K562 (cell line): ENCODE data around the gene TGFB2. TPM values are rescaled to one million over a fixed set of nuclear protein-coding genes. Genes with fewer than 3 reads are reported as not detected.

Source experiments
- C11orf30 ChIP-seq: fragments of 450-650 bp; IDR thresholded peaks from 2 replicates; pipeline ENCODE4 v1.6.1; 2016; ENCODE audit warnings: low read depth, mild to moderate bottlenecking
- CBX3 ChIP-seq, 2 experiments: IDR thresholded peaks; 1 replicate in 1 of 2; 2 replicates in 1 of 2; pipeline ENCODE4 v1.6.1; 2012; ENCODE audit warnings: inconsistent platforms in 2 of 2, low read length in 2 of 2, borderline replicate concordance in 1 of 2, control low read depth in 1 of 2
- JUN ChIP-seq, 2 experiments: sonication (generic) in 1 of 2; formaldehyde crosslinking in 1 of 2; IDR thresholded peaks; 2 replicates each; pipeline versions ENCODE4 v1.6.1 to v1.8.0; 2012 to 2022; ENCODE audit warnings: borderline replicate concordance in 2 of 2, mild to moderate bottlenecking in 2 of 2, improper control_type of control experiment in 1 of 2, low read depth in 1 of 2, low read length in 1 of 2, missing genetic modification reagents in 1 of 2
- MCM2 ChIP-seq: fragments of 450-650 bp; IDR thresholded peaks from 2 replicates; pipeline ENCODE4 v1.6.1; 2017; ENCODE audit warnings: low read depth, mild to moderate bottlenecking
- NFIX ChIP-seq: fragments of 250-450 bp; sonication (Bioruptor Pico); IDR thresholded peaks from 2 replicates; pipeline ENCODE4 v1.4.0; 2020; ENCODE audit warnings: low read depth, mild to moderate bottlenecking, moderate library complexity
- NR1H2 ChIP-seq: sonication (generic); formaldehyde crosslinking; IDR thresholded peaks from 2 replicates; pipeline ENCODE4 v1.4.0; 2020; ENCODE audit warnings: mild to moderate bottlenecking, missing genetic modification reagents
- POLR3G ChIP-seq: IDR thresholded peaks from 2 replicates; pipeline ENCODE4 v1.6.1; 2011; ENCODE audit not compliant: insufficient read length, insufficient replicate concordance; ENCODE audit errors: extremely low read depth
- RBM14 ChIP-seq: fragments of 200-400 bp; formaldehyde crosslinking; IDR thresholded peaks from 2 replicates; pipeline ENCODE4 v1.6.1; 2018; ENCODE audit warnings: low read depth, mild to moderate bottlenecking, low read length, moderate library complexity, borderline replicate concordance; ENCODE audit not compliant: insufficient read depth
- SMARCC2 ChIP-seq: fragments of 450-650 bp; IDR thresholded peaks from 2 replicates; pipeline ENCODE4 v1.6.1; 2017; ENCODE audit warnings: antibody characterized with exemption, moderate library complexity, mild to moderate bottlenecking, low read depth
- SNRNP70 ChIP-seq: fragments of 200-400 bp; formaldehyde crosslinking; optimal IDR thresholded peaks from 2 replicates; pipeline ENCODE3; 2017; ENCODE audit warnings: low read depth, low read length
- TCFL5 ChIP-seq: fragments of 250-450 bp; sonication (Bioruptor Pico); conservative IDR thresholded peaks from 2 replicates; pipeline ENCODE4 v1.6.1; 2021; ENCODE audit warnings: mild to moderate bottlenecking, moderate library complexity, matching md5 sums
- YY1 ChIP-seq, 3 experiments: IDR thresholded peaks; 2 replicates each; pipeline ENCODE4 v1.6.1; 2011; ENCODE audit warnings: low read length in 2 of 3, mild to moderate bottlenecking in 2 of 3, moderate library complexity in 2 of 3, borderline replicate concordance in 1 of 3, control low read depth in 1 of 3, low read depth in 1 of 3; ENCODE audit not compliant: insufficient read depth in 3 of 3, insufficient replicate concordance in 2 of 3, control insufficient read depth in 1 of 3, insufficient read length in 1 of 3; ENCODE audit errors: extremely low read depth in 1 of 3
- ZNF143 ChIP-seq: sonication (generic); formaldehyde crosslinking; IDR thresholded peaks from 2 replicates; pipeline ENCODE4 v1.9.0; 2022; ENCODE audit warnings: mild to moderate bottlenecking, missing genetic modification reagents
- ZNF668 ChIP-seq: fragments of 250-450 bp; sonication (Bioruptor Pico); IDR thresholded peaks from 2 replicates; pipeline ENCODE4 v1.8.0; 2022; ENCODE audit warnings: mild to moderate bottlenecking, inconsistent platforms
- ZSCAN32 ChIP-seq: fragments of 450-650 bp; formaldehyde crosslinking; IDR thresholded peaks from 2 replicates; pipeline ENCODE4 v1.4.0; 2020; ENCODE audit warnings: mild to moderate bottlenecking, moderate library complexity
- polyA plus RNA-seq, 8 experiments: library from polyadenylated mRNA; depleted of rRNA in 4 of 8; stranded (reverse) in 5 of 8; unstranded in 3 of 8; fragments of >200 nt; fragmentation: Nextera tagmentation in 2 of 8; fragmentation: Illumina TruSeq in 1 of 8; extraction: Ambion mirVana in 2 of 8; extraction: Trizol in 1 of 8; gene quantifications; 2 replicates each; pipeline versions ENCODE4 v1.2.1 to v1.2.3, GENCODE V29; 2011 to 2014; ENCODE audit warnings: inconsistent platforms in 1 of 8, missing spikeins in 1 of 8
- total RNA-seq, 7 experiments: library from RNA; depleted of rRNA in 6 of 7; stranded (reverse); fragments of >200 nt in 6 of 7; fragmentation: Illumina TruSeq in 2 of 7; extraction: Trizol in 2 of 7; gene quantifications; 2 replicates each; pipeline versions ENCODE4 v1.2.1 to v1.2.3, GENCODE V29; 2011 to 2021; ENCODE audit warnings: low replicate concordance in 1 of 7
- TF ChIP-seq, protein P1 (sequence below): fragments of 450-650 bp; conservative IDR thresholded peaks from 2 replicates; pipeline ENCODE4 v1.6.1; 2016; ENCODE audit warnings: missing genetic modification characterization, low read depth, mild to moderate bottlenecking, missing compliant biosample characterization, moderate library complexity
- TF ChIP-seq, protein P2 (sequence below): fragments of 250-450 bp; sonication (Bioruptor Pico); IDR thresholded peaks from 2 replicates; pipeline ENCODE4 v1.4.0; 2020
- TF ChIP-seq, protein P3 (sequence below): fragments of 250-450 bp; sonication (Bioruptor Pico); IDR thresholded peaks from 2 replicates; pipeline ENCODE4 v1.5.0; 2020; ENCODE audit warnings: mild to moderate bottlenecking, borderline replicate concordance
- TF ChIP-seq, protein P4 (sequence below): sonication (generic); formaldehyde crosslinking; IDR thresholded peaks from 2 replicates; pipeline ENCODE4 v1.8.0; 2022; ENCODE audit warnings: missing genetic modification reagents, mild to moderate bottlenecking, borderline replicate concordance

TGFB2 gene
- total and polyA plus RNA-seq, 9 of the 15 experiments (the other 6 are each of a cell fraction or from before 2014, with no cell fraction given): 0.03 to 0.41 (median 0.11) TPM; not detected in 3

DNA sequence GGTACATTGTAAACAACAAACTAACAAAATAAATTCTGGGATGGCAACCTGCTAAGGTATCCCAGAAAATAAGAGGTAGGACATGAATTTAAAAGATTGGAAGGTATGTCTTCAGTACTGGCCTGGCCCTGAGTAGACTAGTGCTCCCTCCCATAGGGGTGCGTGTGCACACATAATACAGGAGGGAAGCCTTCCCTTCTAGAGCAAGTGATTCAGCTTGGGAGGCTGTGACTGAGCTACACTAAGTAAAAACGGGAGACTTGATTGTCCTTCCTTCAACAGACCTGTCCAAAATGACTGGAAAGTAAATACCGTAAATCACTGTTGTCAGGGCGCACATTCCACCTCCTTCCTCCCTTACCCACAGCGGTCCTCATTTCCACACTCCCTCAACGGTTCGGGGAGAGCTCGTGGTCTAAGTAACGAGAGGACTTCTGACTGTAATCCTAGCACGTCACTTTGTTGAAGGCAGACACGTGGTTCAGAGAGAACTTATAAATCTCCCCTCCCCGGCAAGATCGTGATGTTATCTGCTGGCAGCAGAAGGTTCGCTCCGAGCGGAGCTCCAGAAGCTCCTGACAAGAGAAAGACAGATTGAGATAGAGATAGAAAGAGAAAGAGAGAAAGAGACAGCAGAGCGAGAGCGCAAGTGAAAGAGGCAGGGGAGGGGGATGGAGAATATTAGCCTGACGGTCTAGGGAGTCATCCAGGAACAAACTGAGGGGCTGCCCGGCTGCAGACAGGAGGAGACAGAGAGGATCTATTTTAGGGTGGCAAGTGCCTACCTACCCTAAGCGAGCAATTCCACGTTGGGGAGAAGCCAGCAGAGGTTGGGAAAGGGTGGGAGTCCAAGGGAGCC, at the start of gene TGFB2 (continued):
- TF ChIP-seq, protein P1, sequence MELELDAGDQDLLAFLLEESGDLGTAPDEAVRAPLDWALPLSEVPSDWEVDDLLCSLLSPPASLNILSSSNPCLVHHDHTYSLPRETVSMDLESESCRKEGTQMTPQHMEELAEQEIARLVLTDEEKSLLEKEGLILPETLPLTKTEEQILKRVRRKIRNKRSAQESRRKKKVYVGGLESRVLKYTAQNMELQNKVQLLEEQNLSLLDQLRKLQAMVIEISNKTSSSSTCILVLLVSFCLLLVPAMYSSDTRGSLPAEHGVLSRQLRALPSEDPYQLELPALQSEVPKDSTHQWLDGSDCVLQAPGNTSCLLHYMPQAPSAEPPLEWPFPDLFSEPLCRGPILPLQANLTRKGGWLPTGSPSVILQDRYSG: no peak
- no peak for TF ChIP-seq POLR3G
- TF ChIP-seq, protein P2, sequence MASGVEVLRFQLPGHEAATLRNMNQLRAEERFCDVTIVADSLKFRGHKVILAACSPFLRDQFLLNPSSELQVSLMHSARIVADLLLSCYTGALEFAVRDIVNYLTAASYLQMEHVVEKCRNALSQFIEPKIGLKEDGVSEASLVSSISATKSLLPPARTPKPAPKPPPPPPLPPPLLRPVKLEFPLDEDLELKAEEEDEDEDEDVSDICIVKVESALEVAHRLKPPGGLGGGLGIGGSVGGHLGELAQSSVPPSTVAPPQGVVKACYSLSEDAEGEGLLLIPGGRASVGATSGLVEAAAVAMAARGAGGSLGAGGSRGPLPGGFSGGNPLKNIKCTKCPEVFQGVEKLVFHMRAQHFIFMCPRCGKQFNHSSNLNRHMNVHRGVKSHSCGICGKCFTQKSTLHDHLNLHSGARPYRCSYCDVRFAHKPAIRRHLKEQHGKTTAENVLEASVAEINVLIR (CRISPR knock-in tag): no peak
- TF ChIP-seq SMARCC2: peak; percentile 29; the same call in 1 of the 2 replicates
- no peak for TF ChIP-seq NR1H2 (CRISPR knock-in tag)
- no peak for TF ChIP-seq RBM14
- TF ChIP-seq JUN (IDR thresholded peaks at IDR 0.05; ENCODE audit: borderline replicate concordance, low read depth, low read length): no peak
- TF ChIP-seq JUN (CRISPR knock-in tag; IDR thresholded peaks at IDR 0.05; ENCODE audit: borderline replicate concordance): no peak
- TF ChIP-seq MCM2: no peak
- no peak for TF ChIP-seq YY1 (IDR thresholded peaks at IDR 0.05; ENCODE audit: borderline replicate concordance in 1 of 3, control insufficient read depth in 1 of 3, extremely low read depth in 1 of 3, insufficient read depth in 3 of 3, insufficient read length in 1 of 3, insufficient replicate concordance in 2 of 3, low read depth in 1 of 3, low read length in 2 of 3)
- TF ChIP-seq, protein P3, sequence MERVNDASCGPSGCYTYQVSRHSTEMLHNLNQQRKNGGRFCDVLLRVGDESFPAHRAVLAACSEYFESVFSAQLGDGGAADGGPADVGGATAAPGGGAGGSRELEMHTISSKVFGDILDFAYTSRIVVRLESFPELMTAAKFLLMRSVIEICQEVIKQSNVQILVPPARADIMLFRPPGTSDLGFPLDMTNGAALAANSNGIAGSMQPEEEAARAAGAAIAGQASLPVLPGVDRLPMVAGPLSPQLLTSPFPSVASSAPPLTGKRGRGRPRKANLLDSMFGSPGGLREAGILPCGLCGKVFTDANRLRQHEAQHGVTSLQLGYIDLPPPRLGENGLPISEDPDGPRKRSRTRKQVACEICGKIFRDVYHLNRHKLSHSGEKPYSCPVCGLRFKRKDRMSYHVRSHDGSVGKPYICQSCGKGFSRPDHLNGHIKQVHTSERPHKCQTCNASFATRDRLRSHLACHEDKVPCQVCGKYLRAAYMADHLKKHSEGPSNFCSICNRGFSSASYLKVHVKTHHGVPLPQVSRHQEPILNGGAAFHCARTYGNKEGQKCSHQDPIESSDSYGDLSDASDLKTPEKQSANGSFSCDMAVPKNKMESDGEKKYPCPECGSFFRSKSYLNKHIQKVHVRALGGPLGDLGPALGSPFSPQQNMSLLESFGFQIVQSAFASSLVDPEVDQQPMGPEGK (CRISPR knock-in tag): no peak
- no peak for TF ChIP-seq CBX3 (IDR thresholded peaks at IDR 0.05; ENCODE audit: borderline replicate concordance in 1 of 2, low read length in 2 of 2)
- no peak for TF ChIP-seq ZNF668 (CRISPR knock-in tag)
- no peak for TF ChIP-seq NFIX (CRISPR knock-in tag)
- TF ChIP-seq ZNF143: no peak
- no peak for TF ChIP-seq SNRNP70
- no peak for TF ChIP-seq C11orf30
- no peak for TF ChIP-seq TCFL5
- TF ChIP-seq ZSCAN32: no peak
- TF ChIP-seq, protein P4, sequence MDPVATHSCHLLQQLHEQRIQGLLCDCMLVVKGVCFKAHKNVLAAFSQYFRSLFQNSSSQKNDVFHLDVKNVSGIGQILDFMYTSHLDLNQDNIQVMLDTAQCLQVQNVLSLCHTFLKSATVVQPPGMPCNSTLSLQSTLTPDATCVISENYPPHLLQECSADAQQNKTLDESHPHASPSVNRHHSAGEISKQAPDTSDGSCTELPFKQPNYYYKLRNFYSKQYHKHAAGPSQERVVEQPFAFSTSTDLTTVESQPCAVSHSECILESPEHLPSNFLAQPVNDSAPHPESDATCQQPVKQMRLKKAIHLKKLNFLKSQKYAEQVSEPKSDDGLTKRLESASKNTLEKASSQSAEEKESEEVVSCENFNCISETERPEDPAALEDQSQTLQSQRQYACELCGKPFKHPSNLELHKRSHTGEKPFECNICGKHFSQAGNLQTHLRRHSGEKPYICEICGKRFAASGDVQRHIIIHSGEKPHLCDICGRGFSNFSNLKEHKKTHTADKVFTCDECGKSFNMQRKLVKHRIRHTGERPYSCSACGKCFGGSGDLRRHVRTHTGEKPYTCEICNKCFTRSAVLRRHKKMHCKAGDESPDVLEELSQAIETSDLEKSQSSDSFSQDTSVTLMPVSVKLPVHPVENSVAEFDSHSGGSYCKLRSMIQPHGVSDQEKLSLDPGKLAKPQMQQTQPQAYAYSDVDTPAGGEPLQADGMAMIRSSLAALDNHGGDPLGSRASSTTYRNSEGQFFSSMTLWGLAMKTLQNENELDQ (CRISPR knock-in tag): no peak
